Stimulated activated CD8-positive, alpha-beta memory T cell treated with anti-CD3 and anti-CD28 coated beads, Interleukin-15, amount 100 ng/mL, for 48 hours (primary cell): ENCODE data around the gene MED13L.

Source experiments
- DNase-seq, 2 donors: peaks; one replicate each; pipeline ENCODE4 v3.0.0-alpha.2; 2020; ENCODE audit warnings: low read depth in 2 of 2

Gene MED13L

GRCh38 chr12:116182359-116183063 lies 95.0 kb downstream of the MED13L start:
- no peak for DNase-seq

GRCh38 chr12:116180448-116180847 lies 97.0 kb downstream of the MED13L start:
- DNase-seq, result no peak

- DNase-seq, result no peak
Measured at GRCh38 chr12:116179384-116179783, 98.1 kb downstream of the MED13L start.

- DNase-seq, result no peak
Measured at GRCh38 chr12:116177017-116177416, 100.5 kb downstream of the MED13L start.

GRCh38 chr12:116174904-116175303 lies 102.6 kb downstream of the MED13L start:
- no peak for DNase-seq

- DNase-seq, result no peak
Measured at GRCh38 chr12:116174006-116174405, 103.5 kb downstream of the MED13L start.

- peak in 1 of 2 donors; percentile 34 for DNase-seq
Measured at GRCh38 chr12:116172224-116172849, 105.2 kb downstream of the MED13L start.

GRCh38 chr12:116171549-116171948 lies 105.9 kb downstream of the MED13L start:
- no peak for DNase-seq

- no peak for DNase-seq
Measured at GRCh38 chr12:116169071-116169470, 108.4 kb downstream of the MED13L start.

GRCh38 chr12:116166306-116166705 lies 111.2 kb downstream of the MED13L start:
- DNase-seq, result no peak

GRCh38 chr12:116165036-116165425 lies 112.5 kb downstream of the MED13L start:
- DNase-seq, result no peak

GRCh38 chr12:116164250-116165035 lies 113.0 kb downstream of the MED13L start:
- DNase-seq, result no peak

- DNase-seq, result no peak
Measured at GRCh38 chr12:116162071-116162470, 115.4 kb downstream of the MED13L start.

GRCh38 chr12:116161588-116161987 lies 115.9 kb downstream of the MED13L start:
- no peak for DNase-seq

- DNase-seq, result no peak
Measured at GRCh38 chr12:116160883-116161458, 116.5 kb downstream of the MED13L start.

GRCh38 chr12:116160231-116160630 lies 117.3 kb downstream of the MED13L start:
- DNase-seq, result no peak

GRCh38 chr12:116159593-116160200 lies 117.8 kb downstream of the MED13L start:
- no peak for DNase-seq

- DNase-seq, result no peak
Measured at GRCh38 chr12:116159175-116159574, 118.3 kb downstream of the MED13L start.

- no peak for DNase-seq
Measured at GRCh38 chr12:116157845-116158267, 119.6 kb downstream of the MED13L start.

- DNase-seq, result no peak
Measured at GRCh38 chr12:116156614-116157013, 120.9 kb downstream of the MED13L start.

GRCh38 chr12:116155383-116155782 lies 122.1 kb downstream of the MED13L start:
- no peak for DNase-seq

- no peak for DNase-seq
Measured at GRCh38 chr12:116153983-116154382, 123.5 kb downstream of the MED13L start.
